Smooth muscle cell (in vitro differentiated cells): ENCODE data around the gene EXD3. TPM values are rescaled to one million over a fixed set of nuclear protein-coding genes. Genes with fewer than 3 reads are reported as not detected.

Experiments
- DNase-seq: peaks from one replicate; lab custom pipeline; 2025; ENCODE audit not compliant: unreplicated experiment; lab: John Stamatoyannopoulos, UW
- H2AFZ ChIP-seq: fragments of 200-600 bp; sonication (generic); 2 replicates; pipeline ENCODE4 v1.6.0; 2016; ENCODE audit warnings: antibody characterized with exemption, low read depth, mild to moderate bottlenecking
- H3F3A ChIP-seq: fragments of 200-600 bp; sonication (generic); 2 replicates; pipeline ENCODE4 v1.6.0; 2017; ENCODE audit warnings: antibody characterized with exemption, low read depth
- H3K27ac ChIP-seq: fragments of 200-600 bp; sonication (generic); 2 replicates; pipeline ENCODE4 v1.5.1; 2016; ENCODE audit warnings: low read depth, mild to moderate bottlenecking
- H3K27me3 ChIP-seq: fragments of 200-600 bp; sonication (generic); 2 replicates; pipeline ENCODE4 v1.6.1; 2016; ENCODE audit warnings: low read depth, mild to moderate bottlenecking
- H3K36me3 ChIP-seq: fragments of 200-600 bp; sonication (generic); 2 replicates; pipeline ENCODE4 v1.5.1; 2016; ENCODE audit warnings: low read depth
- H3K4me1 ChIP-seq: fragments of 200-600 bp; sonication (generic); 2 replicates; pipeline ENCODE4 v1.5.1; 2016; ENCODE audit warnings: low read depth
- H3K4me2 ChIP-seq: fragments of 200-600 bp; sonication (generic); 2 replicates; pipeline ENCODE4 v1.6.0; 2016; ENCODE audit warnings: mild to moderate bottlenecking
- H3K4me3 ChIP-seq: fragments of 200-600 bp; sonication (generic); 2 replicates; pipeline ENCODE4 v1.5.1; 2016; ENCODE audit warnings: mild to moderate bottlenecking
- H3K79me2 ChIP-seq: fragments of 200-600 bp; sonication (generic); 2 replicates; pipeline ENCODE4 v1.6.0; 2016; ENCODE audit warnings: low read depth, mild to moderate bottlenecking
- H3K9ac ChIP-seq: fragments of 200-600 bp; sonication (generic); 2 replicates; pipeline ENCODE4 v1.6.0; 2016; ENCODE audit warnings: low read depth
- H3K9me3 ChIP-seq: fragments of 200-600 bp; sonication (generic); replicated peaks from 2 replicates; pipeline ENCODE4 v1.5.1; 2016; ENCODE audit warnings: low read depth
- H4K20me1 ChIP-seq: fragments of 200-600 bp; sonication (generic); 2 replicates; pipeline ENCODE4 v1.6.0; 2016; ENCODE audit warnings: low read depth
- WGBS: methylation state at CpG from one replicate; pipeline ENCODE4 v1.1.7; 2016; ENCODE audit warnings: low lambda C conversion rate; 5-methylcytosine and 5-hydroxymethylcytosine counted together
- polyA plus RNA-seq: library from polyadenylated mRNA; unstranded; fragments of >200 nt; fragmentation: Nextera tagmentation; extraction: Ambion mirVana; gene quantifications from 2 replicates; pipeline ENCODE4 v1.2.1, GENCODE V29; 2016
- total RNA-seq: library from RNA; depleted of rRNA; stranded (reverse); fragments of >200 nt; gene quantifications from 2 replicates; pipeline ENCODE4 v1.2.3, GENCODE V29; 2014
- TF ChIP-seq, protein P1 (sequence below): fragments of 200-600 bp; sonication (generic); IDR thresholded peaks from 2 replicates; pipeline ENCODE4 v1.5.1; 2017; ENCODE audit warnings: borderline replicate concordance, mild to moderate bottlenecking, antibody characterized with exemption; ENCODE audit not compliant: insufficient read depth, poor library complexity, severe bottlenecking

EXD3 gene
- total and polyA plus RNA-seq, 2 experiments from 2014 or later, result 3.1 to 15.7 TPM

DNA sequence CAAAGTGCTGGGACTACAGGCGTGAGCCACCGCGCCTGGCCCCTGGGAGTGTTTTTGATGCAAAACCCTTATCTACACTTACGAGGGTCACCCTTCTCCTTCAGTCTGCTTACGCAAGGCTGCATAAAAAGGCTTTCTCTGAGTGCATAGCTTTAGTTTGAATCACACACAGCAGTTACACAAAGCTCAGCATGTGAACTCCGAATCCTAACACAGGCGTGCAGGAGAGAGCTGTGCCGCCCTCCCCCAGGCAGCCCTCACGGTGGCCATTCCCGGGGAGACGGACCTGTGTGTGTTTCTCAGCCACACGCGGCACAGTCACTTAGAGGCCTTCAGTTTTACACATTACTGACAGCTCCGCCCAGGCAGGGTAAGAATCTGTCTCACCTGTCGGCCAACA, 26.7 kb downstream of the EXD3 start:
- no peaks in the 10 kb centered on the region for H3F3A ChIP-seq
- H3K9me3 ChIP-seq, result no peaks in the 10 kb centered on the region
- no peaks in the 10 kb centered on the region for H3K4me1 ChIP-seq
- no peak overlapping the region for H3K4me3 ChIP-seq
- TF ChIP-seq, protein P1, sequence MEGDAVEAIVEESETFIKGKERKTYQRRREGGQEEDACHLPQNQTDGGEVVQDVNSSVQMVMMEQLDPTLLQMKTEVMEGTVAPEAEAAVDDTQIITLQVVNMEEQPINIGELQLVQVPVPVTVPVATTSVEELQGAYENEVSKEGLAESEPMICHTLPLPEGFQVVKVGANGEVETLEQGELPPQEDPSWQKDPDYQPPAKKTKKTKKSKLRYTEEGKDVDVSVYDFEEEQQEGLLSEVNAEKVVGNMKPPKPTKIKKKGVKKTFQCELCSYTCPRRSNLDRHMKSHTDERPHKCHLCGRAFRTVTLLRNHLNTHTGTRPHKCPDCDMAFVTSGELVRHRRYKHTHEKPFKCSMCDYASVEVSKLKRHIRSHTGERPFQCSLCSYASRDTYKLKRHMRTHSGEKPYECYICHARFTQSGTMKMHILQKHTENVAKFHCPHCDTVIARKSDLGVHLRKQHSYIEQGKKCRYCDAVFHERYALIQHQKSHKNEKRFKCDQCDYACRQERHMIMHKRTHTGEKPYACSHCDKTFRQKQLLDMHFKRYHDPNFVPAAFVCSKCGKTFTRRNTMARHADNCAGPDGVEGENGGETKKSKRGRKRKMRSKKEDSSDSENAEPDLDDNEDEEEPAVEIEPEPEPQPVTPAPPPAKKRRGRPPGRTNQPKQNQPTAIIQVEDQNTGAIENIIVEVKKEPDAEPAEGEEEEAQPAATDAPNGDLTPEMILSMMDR, result no peak
- WGBS, result 45% methylated on average over 15 of the region's 15 CpGs
- H4K20me1 ChIP-seq, result peaks cover 32% of the 10 kb centered on the region
- H2AFZ ChIP-seq, result no peak overlapping the region
- H3K27ac ChIP-seq, result peak overlapping the region; percentile 26
- DNase-seq, result no peak
- H3K36me3 ChIP-seq, result no peaks in the 10 kb centered on the region
- no peaks in the 10 kb centered on the region for H3K79me2 ChIP-seq
- no peak overlapping the region for H3K4me2 ChIP-seq
- no peak overlapping the region for H3K9ac ChIP-seq
- H3K27me3 ChIP-seq, result no peaks in the 10 kb centered on the region

DNA sequence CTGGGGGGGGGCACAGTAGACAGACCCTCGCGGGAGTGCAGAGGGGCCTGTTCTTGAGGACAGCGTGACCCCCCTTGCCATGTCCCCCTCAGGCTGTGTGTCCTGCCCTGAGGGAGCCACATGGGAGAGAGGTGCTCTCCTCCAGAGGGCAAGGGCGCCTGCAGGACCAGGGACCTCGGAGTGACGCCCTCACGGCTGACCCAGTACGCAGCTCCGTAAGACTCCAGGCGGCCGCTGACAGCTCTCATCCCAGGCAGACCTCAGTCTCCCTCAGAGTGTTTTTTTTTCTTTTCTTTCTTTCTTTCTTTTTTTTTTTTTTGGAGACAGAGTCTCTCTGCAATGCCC, 27.3 kb downstream of the EXD3 start:
- 96% methylated on average over 11 of the region's 11 CpGs for WGBS
- no peak overlapping the region for H3K27ac ChIP-seq
- H3K79me2 ChIP-seq, result no peaks in the 10 kb centered on the region
- no peaks in the 10 kb centered on the region for H3K4me1 ChIP-seq
- TF ChIP-seq, protein P1, result no peak
- no peak overlapping the region for H2AFZ ChIP-seq
- no peak for DNase-seq
- no peak overlapping the region for H3K4me2 ChIP-seq
- H4K20me1 ChIP-seq, result peaks cover 32% of the 10 kb centered on the region
- no peaks in the 10 kb centered on the region for H3K9me3 ChIP-seq
- H3K36me3 ChIP-seq, result no peaks in the 10 kb centered on the region
- no peak overlapping the region for H3K4me3 ChIP-seq
- H3K9ac ChIP-seq, result no peak overlapping the region
- no peaks in the 10 kb centered on the region for H3F3A ChIP-seq
- no peaks in the 10 kb centered on the region for H3K27me3 ChIP-seq

DNA sequence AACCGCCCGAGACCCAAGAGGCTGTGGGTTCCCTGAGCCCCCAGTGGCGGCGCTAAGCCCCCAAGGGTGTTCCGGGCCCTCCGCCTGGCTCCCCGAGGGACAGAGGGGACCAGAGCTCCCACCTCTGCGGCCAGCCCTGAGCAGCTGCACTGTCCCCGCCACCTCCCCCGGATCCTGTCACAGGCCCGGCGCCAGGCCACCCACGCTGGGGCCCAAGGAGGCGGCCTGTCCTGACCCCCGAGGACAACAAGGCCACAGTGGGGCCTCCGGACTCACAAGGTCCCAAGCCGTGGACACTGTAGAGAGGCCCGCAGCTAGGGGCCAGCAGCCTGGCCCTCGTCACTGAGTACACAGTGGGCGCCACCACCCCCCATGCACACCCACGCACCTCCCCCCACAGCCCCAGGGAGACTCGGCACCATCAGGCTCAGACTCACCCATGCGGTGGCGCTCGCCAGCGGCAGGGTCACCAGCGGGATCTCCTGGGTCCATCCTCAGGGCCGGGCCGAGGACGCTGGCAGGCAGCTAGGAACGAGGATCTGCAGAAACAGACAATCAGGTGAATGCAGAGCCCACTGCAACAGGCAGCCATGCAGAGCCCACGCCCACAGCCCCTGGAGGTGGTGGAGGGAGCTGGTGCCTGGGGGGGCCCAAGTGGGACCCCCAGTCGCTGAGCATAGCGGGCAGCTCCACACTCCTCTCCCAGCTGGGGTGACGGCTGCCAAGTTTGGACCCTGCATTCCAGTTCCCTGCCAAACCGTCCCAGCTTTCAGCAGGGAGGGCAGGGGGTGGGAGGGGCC, 27.9 kb downstream of the EXD3 start:
- H3K9me3 ChIP-seq, result no peaks in the 10 kb centered on the region
- H3K4me1 ChIP-seq, result no peaks in the 10 kb centered on the region
- H3K79me2 ChIP-seq, result no peaks in the 10 kb centered on the region
- H3K36me3 ChIP-seq, result no peaks in the 10 kb centered on the region
- H3K9ac ChIP-seq, result no peak overlapping the region
- H3K4me2 ChIP-seq, result no peak overlapping the region
- H3K27ac ChIP-seq, result no peak overlapping the region
- H3K27me3 ChIP-seq, result no peaks in the 10 kb centered on the region
- no peak overlapping the region for H3K4me3 ChIP-seq
- peaks cover 32% of the 10 kb centered on the region for H4K20me1 ChIP-seq
- WGBS, result 94% methylated on average over 35 of the region's 36 CpGs
- TF ChIP-seq, protein P1, result no peak
- no peak for DNase-seq
- H3F3A ChIP-seq, result no peaks in the 10 kb centered on the region
- no peak overlapping the region for H2AFZ ChIP-seq
